ENCODE measurements around the gene PNPLA1.

DNA sequence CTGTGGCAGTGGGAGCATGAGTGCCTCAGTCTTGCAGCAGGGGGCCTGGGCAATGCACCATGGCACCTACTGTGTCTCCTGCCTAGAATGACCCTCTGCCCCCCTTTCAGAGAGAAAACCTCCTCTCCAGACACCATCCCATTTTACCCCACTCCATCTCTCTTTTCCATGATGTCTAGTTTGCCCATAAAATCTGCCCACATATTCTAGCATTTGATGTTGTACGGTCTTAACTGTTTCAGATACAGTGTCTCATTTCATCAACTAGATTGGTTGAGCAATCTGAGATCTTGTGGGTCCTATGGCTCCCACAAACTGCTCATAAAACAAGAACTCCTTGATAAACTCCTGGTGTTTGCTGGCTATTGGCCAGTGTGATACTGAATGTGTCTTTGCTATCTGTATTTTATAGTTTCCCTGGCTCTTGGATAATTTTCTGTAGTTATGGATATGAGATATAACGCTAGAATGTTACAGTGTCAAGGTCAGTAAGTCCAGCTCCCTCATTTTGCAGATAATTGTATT lies 8.1 kb downstream of the PNPLA1 start:
- TF ChIP-seq, protein P1, sequence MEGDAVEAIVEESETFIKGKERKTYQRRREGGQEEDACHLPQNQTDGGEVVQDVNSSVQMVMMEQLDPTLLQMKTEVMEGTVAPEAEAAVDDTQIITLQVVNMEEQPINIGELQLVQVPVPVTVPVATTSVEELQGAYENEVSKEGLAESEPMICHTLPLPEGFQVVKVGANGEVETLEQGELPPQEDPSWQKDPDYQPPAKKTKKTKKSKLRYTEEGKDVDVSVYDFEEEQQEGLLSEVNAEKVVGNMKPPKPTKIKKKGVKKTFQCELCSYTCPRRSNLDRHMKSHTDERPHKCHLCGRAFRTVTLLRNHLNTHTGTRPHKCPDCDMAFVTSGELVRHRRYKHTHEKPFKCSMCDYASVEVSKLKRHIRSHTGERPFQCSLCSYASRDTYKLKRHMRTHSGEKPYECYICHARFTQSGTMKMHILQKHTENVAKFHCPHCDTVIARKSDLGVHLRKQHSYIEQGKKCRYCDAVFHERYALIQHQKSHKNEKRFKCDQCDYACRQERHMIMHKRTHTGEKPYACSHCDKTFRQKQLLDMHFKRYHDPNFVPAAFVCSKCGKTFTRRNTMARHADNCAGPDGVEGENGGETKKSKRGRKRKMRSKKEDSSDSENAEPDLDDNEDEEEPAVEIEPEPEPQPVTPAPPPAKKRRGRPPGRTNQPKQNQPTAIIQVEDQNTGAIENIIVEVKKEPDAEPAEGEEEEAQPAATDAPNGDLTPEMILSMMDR (conservative IDR thresholded peaks at IDR 0.05; ENCODE audit: low read depth, low read length), result no peak
- TF ChIP-seq EZH2 (IDR thresholded peaks at IDR 0.05; ENCODE audit: low read length, unreplicated experiment) (no peak), EZH2phosphoT487 (IDR thresholded peaks at IDR 0.05; ENCODE audit: borderline replicate concordance, low read length) (no peak)
